Measurements from ENCODE around the gene CERS5. TPM values are rescaled to one million over a fixed set of nuclear protein-coding genes. Genes with fewer than 3 reads are reported as not detected.

Gene CERS5
- polyA plus RNA-seq, 3 donors: 30.6 to 44.4 (median 38.7) TPM

DNA sequence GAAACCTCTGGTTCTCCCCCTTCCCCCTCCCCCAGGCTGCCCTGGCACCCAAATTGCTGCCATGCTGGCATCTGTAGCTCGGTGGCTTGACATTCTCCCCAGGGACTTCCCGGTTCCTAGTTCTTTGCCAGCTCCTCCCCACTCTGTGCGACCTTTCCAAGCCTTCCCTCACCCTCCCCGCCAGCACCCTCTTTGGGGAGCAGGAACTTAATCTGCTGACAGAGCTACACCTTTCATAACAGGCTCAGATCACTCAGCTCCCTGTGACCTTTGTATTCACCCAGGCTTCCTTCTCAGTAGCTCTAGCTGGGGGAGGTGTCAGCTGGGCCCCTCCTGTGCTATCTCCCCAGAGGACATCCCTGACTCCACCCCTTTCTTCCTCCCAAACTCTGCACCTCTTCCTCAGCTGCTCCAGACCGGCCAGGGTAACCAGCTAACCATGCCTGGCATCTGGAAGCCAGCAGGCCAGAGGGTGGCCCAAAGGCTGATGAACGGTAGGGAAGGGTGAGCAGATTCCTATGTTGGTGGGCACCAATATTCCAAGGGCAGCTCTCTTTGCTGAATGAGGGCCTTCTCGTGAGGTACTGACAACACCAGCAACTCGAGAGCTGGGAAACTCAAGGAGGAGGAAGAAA is 56.9 kb downstream of the CERS5 start:
- Mint-ChIP-seq H3K4me1 (peaks cover 24% of the 10 kb centered on the region), H3K9me3 (no peaks in the 10 kb centered on the region), H3K36me3 (peaks cover 4 to 10% of the 10 kb centered on the region in 2 donors), H3K27ac (peak overlapping the region in 3 of 7 donors; percentile 21 to 53 (median 44)), H3K27me3 (ENCODE audit: low read depth in 3 of 3) (peaks cover 2 to 7% (median 5%) of the 10 kb centered on the region in 3 donors), H3K4me3 (peak overlapping the region in 1 of 2 donors; percentile 56)
- intact Hi-C loops (cut with micrococcal nuclease): loop anchor here in 1 of 2 donors (5.0 kb wide), 1 partner anchor 57 kb away; the partner anchor contains the start of gene CERS5
- no peak overlapping the region for H3K4me2 ChIP-seq (replicated peaks; ENCODE audit: extremely low read depth, low read length, poor library complexity, severe bottlenecking)
- H3K4me3 ChIP-seq (replicated peaks in 1 of 3; ENCODE audit: low read depth in 2 of 3, low read length in 3 of 3): no peak overlapping the region
- 97% methylated on average over 4 of the region's 8 CpGs for WGBS (ENCODE audit: insufficient coverage)
- TF ChIP-seq, protein P1, sequence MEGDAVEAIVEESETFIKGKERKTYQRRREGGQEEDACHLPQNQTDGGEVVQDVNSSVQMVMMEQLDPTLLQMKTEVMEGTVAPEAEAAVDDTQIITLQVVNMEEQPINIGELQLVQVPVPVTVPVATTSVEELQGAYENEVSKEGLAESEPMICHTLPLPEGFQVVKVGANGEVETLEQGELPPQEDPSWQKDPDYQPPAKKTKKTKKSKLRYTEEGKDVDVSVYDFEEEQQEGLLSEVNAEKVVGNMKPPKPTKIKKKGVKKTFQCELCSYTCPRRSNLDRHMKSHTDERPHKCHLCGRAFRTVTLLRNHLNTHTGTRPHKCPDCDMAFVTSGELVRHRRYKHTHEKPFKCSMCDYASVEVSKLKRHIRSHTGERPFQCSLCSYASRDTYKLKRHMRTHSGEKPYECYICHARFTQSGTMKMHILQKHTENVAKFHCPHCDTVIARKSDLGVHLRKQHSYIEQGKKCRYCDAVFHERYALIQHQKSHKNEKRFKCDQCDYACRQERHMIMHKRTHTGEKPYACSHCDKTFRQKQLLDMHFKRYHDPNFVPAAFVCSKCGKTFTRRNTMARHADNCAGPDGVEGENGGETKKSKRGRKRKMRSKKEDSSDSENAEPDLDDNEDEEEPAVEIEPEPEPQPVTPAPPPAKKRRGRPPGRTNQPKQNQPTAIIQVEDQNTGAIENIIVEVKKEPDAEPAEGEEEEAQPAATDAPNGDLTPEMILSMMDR (IDR thresholded peaks at IDR 0.05): no peak
- H3K27me3 ChIP-seq (ENCODE audit: control insufficient read depth in 2 of 2, insufficient read depth in 2 of 2, low read length in 2 of 2): no peaks in the 10 kb centered on the region
- no peak overlapping the region for H3K27ac ChIP-seq (ENCODE audit: low read depth in 1 of 2, low read length in 2 of 2)
- H3K9ac ChIP-seq (ENCODE audit: insufficient read depth, low read length, poor library complexity, severe bottlenecking): no peak overlapping the region
- H3K4me1 ChIP-seq (ENCODE audit: control insufficient read depth in 1 of 2, insufficient read depth in 2 of 2, low read length in 2 of 2): peaks cover 16 to 23% of the 10 kb centered on the region in 2 donors
- no peak for DNase-seq
- peak overlapping the region; percentile 75 for H2AFZ ChIP-seq (ENCODE audit: insufficient read depth, low read depth, low read length, poor library complexity, severe bottlenecking)
- no peaks in the 10 kb centered on the region for H3K36me3 ChIP-seq (replicated peaks in 1 of 2; ENCODE audit: control insufficient read depth in 1 of 2, insufficient read depth in 2 of 2, low read length in 2 of 2)
- H3K9me3 ChIP-seq (replicated peaks in 1 of 2; ENCODE audit: control insufficient read depth in 1 of 2, insufficient read depth in 1 of 2, low read length in 2 of 2): no peaks in the 10 kb centered on the region
- H3K79me2 ChIP-seq (ENCODE audit: insufficient read depth, low read length): peaks cover 27% of the 10 kb centered on the region
- peaks cover 12% of the 10 kb centered on the region for H4K20me1 ChIP-seq (ENCODE audit: insufficient read depth, low read length)

DNA sequence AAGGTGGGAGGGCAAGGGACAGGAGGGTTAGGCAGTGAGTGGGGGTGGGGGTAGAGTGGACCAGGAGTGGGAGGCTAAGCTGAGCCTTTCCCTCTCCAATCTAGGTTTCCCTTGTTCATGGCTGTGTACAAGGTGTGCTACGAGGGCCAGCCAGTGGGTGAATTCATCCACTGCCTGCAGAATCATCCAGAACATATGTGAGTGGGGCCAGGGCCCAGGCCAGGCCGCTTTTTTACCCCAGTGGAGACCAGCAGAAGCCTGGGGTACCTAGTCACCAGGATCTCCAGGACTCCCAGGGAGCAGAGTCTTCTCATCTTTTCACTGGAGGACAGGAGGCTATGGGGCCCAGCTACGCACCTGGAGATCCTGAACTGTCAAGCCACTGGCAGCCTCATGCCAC is 57.9 kb downstream of the CERS5 start:
- DNase-seq: no peak
- Histone ChIP-seq H3K27ac (ENCODE audit: low read depth in 1 of 2, low read length in 2 of 2) (no peak overlapping the region), H3K9ac (ENCODE audit: insufficient read depth, low read length, poor library complexity, severe bottlenecking) (no peak overlapping the region), H3K36me3 (replicated peaks in 1 of 2; ENCODE audit: control insufficient read depth in 1 of 2, insufficient read depth in 2 of 2, low read length in 2 of 2) (no peaks in the 10 kb centered on the region), H3K79me2 (ENCODE audit: insufficient read depth, low read length) (peaks cover 18% of the 10 kb centered on the region), H3K9me3 (replicated peaks in 1 of 2; ENCODE audit: control insufficient read depth in 1 of 2, insufficient read depth in 1 of 2, low read length in 2 of 2) (no peaks in the 10 kb centered on the region), H3K4me3 (replicated peaks in 1 of 3; ENCODE audit: low read depth in 2 of 3, low read length in 3 of 3) (no peak overlapping the region), H3K27me3 (ENCODE audit: control insufficient read depth in 2 of 2, insufficient read depth in 2 of 2, low read length in 2 of 2) (no peaks in the 10 kb centered on the region), H2AFZ (ENCODE audit: insufficient read depth, low read depth, low read length, poor library complexity, severe bottlenecking) (peak overlapping the region; percentile 75), H3K4me2 (replicated peaks; ENCODE audit: extremely low read depth, low read length, poor library complexity, severe bottlenecking) (no peak overlapping the region), H4K20me1 (ENCODE audit: insufficient read depth, low read length) (peaks cover 5% of the 10 kb centered on the region), H3K4me1 (ENCODE audit: control insufficient read depth in 1 of 2, insufficient read depth in 2 of 2, low read length in 2 of 2) (peaks cover 16 to 23% of the 10 kb centered on the region in 2 donors)
- TF ChIP-seq, protein P1 (IDR thresholded peaks at IDR 0.05): no peak
- no peak overlapping the region for H3K27ac Mint-ChIP-seq
- 100% methylated on average over 1 of the region's 3 CpGs for WGBS (ENCODE audit: insufficient coverage)
- peaks cover 22% of the 10 kb centered on the region for H3K4me1 Mint-ChIP-seq
- intact Hi-C loops (cut with micrococcal nuclease): no loop called here
- H3K36me3 Mint-ChIP-seq: peaks cover under 1 to 2% of the 10 kb centered on the region in 2 donors
- H3K4me3 Mint-ChIP-seq: no peak overlapping the region
- H3K9me3 Mint-ChIP-seq: no peaks in the 10 kb centered on the region
- peaks cover 2 to 7% (median 5%) of the 10 kb centered on the region in 3 donors for H3K27me3 Mint-ChIP-seq (ENCODE audit: low read depth in 3 of 3)
